WTC11 (cell line): ENCODE results near the gene IL17RE. TPM values are rescaled to one million over a fixed set of nuclear protein-coding genes. Genes with fewer than 3 reads are reported as not detected.

ENCODE experiments used
- ATAC-seq: fragments of 200-7000 bp; cut with Tn5 transposase; 2 replicates; pipeline ENCODE4 v1.10.0; 2021; ENCODE audit warnings: mild to moderate bottlenecking, moderate library complexity
- CTCF ChIA-PET: fragments of 300-600 bp; sonication (Branson Sonifier 250); formaldehyde crosslinking; loops from one replicate; lab custom pipeline; 2021; ENCODE audit warnings: antibody characterized with exemption; lab: Charles Lee
- POLR2A ChIA-PET: fragments of 350-600 bp; sonication (Branson Sonifier 250); formaldehyde crosslinking; loops from one replicate; lab custom pipeline; 2021; ENCODE audit warnings: antibody characterized with exemption; lab: Charles Lee
- DNase-seq: peaks from one replicate; pipeline ENCODE4 v3.0.0; 2021; ENCODE audit warnings: low spot score
- H3K27ac Mint-ChIP-seq: 2 replicates; pipeline ENCODE4 v1.8.0; 2021; ENCODE audit warnings: mixed read lengths
- H3K27me3 Mint-ChIP-seq: 2 replicates; pipeline ENCODE4 v1.8.0; 2021; ENCODE audit warnings: low read depth, mild to moderate bottlenecking, moderate library complexity, mixed read lengths
- H3K36me3 Mint-ChIP-seq: 2 replicates; pipeline ENCODE4 v1.8.0; 2021; ENCODE audit warnings: mixed read lengths
- H3K4me1 Mint-ChIP-seq: 2 replicates; pipeline ENCODE4 v1.8.0; 2022; ENCODE audit warnings: mixed read lengths
- H3K4me3 Mint-ChIP-seq: 2 replicates; pipeline ENCODE4 v1.8.0; 2021; ENCODE audit warnings: mild to moderate bottlenecking, moderate library complexity, mixed read lengths
- H3K9me3 Mint-ChIP-seq: 2 replicates; pipeline ENCODE4 v1.8.0; 2021; ENCODE audit warnings: mixed read lengths
- ATF1 ChIP-seq: sonication (generic); formaldehyde crosslinking; IDR thresholded peaks from 2 replicates; pipeline ENCODE4 v1.8.1; 2023; ENCODE audit warnings: mild to moderate bottlenecking, moderate library complexity, missing genetic modification reagents
- ETV6 ChIP-seq: sonication (generic); formaldehyde crosslinking; IDR thresholded peaks from 2 replicates; pipeline ENCODE4 v1.8.1; 2022; ENCODE audit warnings: mild to moderate bottlenecking, missing genetic modification reagents
- JUN ChIP-seq: sonication (generic); formaldehyde crosslinking; IDR thresholded peaks from 2 replicates; pipeline ENCODE4 v1.8.0; 2023; ENCODE audit warnings: mild to moderate bottlenecking, missing genetic modification reagents
- NR3C1 ChIP-seq: sonication (generic); formaldehyde crosslinking; conservative IDR thresholded peaks from 2 replicates; pipeline ENCODE4 v1.8.1; 2023; ENCODE audit warnings: low read depth, mild to moderate bottlenecking, missing genetic modification reagents
- PRRX2 ChIP-seq: fragments of 250-450 bp; sonication (Bioruptor Pico); IDR thresholded peaks from 2 replicates; pipeline ENCODE4 v1.8.0; 2021; ENCODE audit warnings: mild to moderate bottlenecking
- RORB ChIP-seq: fragments of 250-450 bp; sonication (Bioruptor Pico); IDR thresholded peaks from 2 replicates; pipeline ENCODE4 v1.9.0; 2021; ENCODE audit warnings: mild to moderate bottlenecking
- SMAD4 ChIP-seq: sonication (generic); formaldehyde crosslinking; IDR thresholded peaks from 2 replicates; pipeline ENCODE4 v1.8.0; 2022; ENCODE audit warnings: mild to moderate bottlenecking, missing genetic modification reagents
- TCF7 ChIP-seq: sonication (generic); formaldehyde crosslinking; IDR thresholded peaks from 2 replicates; pipeline ENCODE4 v1.8.0; 2022; ENCODE audit warnings: mild to moderate bottlenecking, low read depth, missing genetic modification reagents, moderate library complexity
- TEAD1 ChIP-seq: sonication (generic); formaldehyde crosslinking; IDR thresholded peaks from 2 replicates; pipeline ENCODE4 v1.8.0; 2022; ENCODE audit warnings: mild to moderate bottlenecking, missing genetic modification reagents
- TP53 ChIP-seq: sonication (generic); formaldehyde crosslinking; IDR thresholded peaks from 2 replicates; pipeline ENCODE4 v1.8.1; 2023; ENCODE audit warnings: mild to moderate bottlenecking, missing genetic modification reagents
- ZNF121 ChIP-seq: sonication (generic); formaldehyde crosslinking; IDR thresholded peaks from 2 replicates; pipeline ENCODE4 v1.8.0; 2023; ENCODE audit warnings: missing genetic modification reagents
- total RNA-seq: library from RNA; stranded (reverse); gene quantifications from 3 replicates; pipeline ENCODE4 v1.2.3, GENCODE V29; 2021
- TF ChIP-seq, protein P1 (sequence below): sonication (generic); formaldehyde crosslinking; IDR thresholded peaks from 2 replicates; pipeline ENCODE4 v1.8.0; 2023; ENCODE audit warnings: mild to moderate bottlenecking, missing genetic modification reagents
- TF ChIP-seq, protein P2 (sequence below): sonication (generic); formaldehyde crosslinking; IDR thresholded peaks from 2 replicates; pipeline ENCODE4 v1.8.0; 2022; ENCODE audit warnings: mild to moderate bottlenecking, missing genetic modification reagents
- TF ChIP-seq, protein P3 (sequence below): sonication (generic); formaldehyde crosslinking; IDR thresholded peaks from 2 replicates; pipeline ENCODE4 v1.8.1; 2022; ENCODE audit warnings: mild to moderate bottlenecking, moderate library complexity, missing genetic modification reagents
- TF ChIP-seq, protein P4 (sequence below): fragments of 200-600 bp; IDR thresholded peaks from 2 replicates; pipeline ENCODE4 v1.8.0; 2022; ENCODE audit warnings: antibody characterized with exemption
- TF ChIP-seq, protein P5 (sequence below): fragments of 250-450 bp; sonication (Bioruptor Pico); IDR thresholded peaks from 2 replicates; pipeline ENCODE4 v2.1.2; 2022; ENCODE audit warnings: mild to moderate bottlenecking, moderate library complexity
- TF ChIP-seq, protein P6 (sequence below): sonication (generic); formaldehyde crosslinking; IDR thresholded peaks from 2 replicates; pipeline ENCODE4 v1.8.0; 2022; ENCODE audit warnings: mild to moderate bottlenecking, missing genetic modification reagents
- TF ChIP-seq, protein P7 (sequence below): sonication (generic); formaldehyde crosslinking; conservative IDR thresholded peaks from 2 replicates; pipeline ENCODE4 v1.8.1; 2022; ENCODE audit warnings: mild to moderate bottlenecking, missing genetic modification reagents
- TF ChIP-seq, protein P8 (sequence below): sonication (generic); formaldehyde crosslinking; IDR thresholded peaks from 2 replicates; pipeline ENCODE4 v1.8.1; 2023; ENCODE audit warnings: mild to moderate bottlenecking, missing genetic modification reagents, moderate library complexity

IL17RE gene
- total RNA-seq, 1 experiment from 2014 or later, result 4.2 TPM

DNA sequence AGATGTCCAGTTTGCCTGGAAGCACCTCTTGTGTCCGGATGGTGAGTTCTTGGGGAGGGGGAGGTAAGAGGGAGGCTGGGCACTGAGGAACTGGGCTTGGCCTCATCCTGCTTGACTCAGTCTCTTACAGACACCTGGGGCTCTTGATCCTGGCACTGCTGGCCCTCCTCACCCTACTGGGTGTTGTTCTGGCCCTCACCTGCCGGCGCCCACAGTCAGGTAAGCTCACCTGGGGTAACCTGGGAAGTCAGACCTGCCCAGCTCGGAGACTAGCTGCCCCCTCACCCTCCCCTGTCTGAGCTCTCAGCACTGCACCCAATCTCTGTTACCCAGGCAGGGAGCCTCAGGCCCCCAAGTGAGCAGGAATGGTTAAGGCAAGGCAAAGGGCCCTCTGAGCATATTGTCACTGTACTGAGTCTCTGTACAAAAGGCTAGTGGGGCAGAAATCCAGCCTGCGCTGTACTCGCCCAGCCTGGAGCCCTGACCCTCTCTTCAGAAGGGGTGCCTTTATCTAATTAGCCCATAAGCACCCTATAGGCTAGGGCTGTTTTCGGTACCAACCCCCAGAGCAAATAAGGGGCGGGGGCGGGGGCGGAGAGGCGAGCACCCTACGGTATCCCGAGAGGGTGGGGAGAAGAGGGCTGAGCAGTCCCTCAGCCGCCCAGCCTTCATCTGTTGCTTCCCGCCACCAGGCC is 12.1 kb downstream of the IL17RE start:
- ATAC-seq, result peak; percentile 53
- POLR2A ChIA-PET, result interaction anchor here (3.0 kb wide), 1 partner anchor 19 kb away, joined by 16 read pairs; the partner anchor contains the start of gene CRELD1

More for the DNA sequence above, 12.1 kb downstream of the IL17RE start:
- H3K27ac Mint-ChIP-seq, result no peak overlapping the region
- no peak for TF ChIP-seq RORB (CRISPR knock-in tag)
- TF ChIP-seq, protein P1, sequence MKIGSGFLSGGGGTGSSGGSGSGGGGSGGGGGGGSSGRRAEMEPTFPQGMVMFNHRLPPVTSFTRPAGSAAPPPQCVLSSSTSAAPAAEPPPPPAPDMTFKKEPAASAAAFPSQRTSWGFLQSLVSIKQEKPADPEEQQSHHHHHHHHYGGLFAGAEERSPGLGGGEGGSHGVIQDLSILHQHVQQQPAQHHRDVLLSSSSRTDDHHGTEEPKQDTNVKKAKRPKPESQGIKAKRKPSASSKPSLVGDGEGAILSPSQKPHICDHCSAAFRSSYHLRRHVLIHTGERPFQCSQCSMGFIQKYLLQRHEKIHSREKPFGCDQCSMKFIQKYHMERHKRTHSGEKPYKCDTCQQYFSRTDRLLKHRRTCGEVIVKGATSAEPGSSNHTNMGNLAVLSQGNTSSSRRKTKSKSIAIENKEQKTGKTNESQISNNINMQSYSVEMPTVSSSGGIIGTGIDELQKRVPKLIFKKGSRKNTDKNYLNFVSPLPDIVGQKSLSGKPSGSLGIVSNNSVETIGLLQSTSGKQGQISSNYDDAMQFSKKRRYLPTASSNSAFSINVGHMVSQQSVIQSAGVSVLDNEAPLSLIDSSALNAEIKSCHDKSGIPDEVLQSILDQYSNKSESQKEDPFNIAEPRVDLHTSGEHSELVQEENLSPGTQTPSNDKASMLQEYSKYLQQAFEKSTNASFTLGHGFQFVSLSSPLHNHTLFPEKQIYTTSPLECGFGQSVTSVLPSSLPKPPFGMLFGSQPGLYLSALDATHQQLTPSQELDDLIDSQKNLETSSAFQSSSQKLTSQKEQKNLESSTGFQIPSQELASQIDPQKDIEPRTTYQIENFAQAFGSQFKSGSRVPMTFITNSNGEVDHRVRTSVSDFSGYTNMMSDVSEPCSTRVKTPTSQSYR (CRISPR knock-in tag), result 0 out of 2 replicates have a peak, but pooled peaks have one; percentile 35
- TF ChIP-seq TP53 (CRISPR knock-in tag), result no peak
- TF ChIP-seq ATF1 (CRISPR knock-in tag), result 0 out of 2 replicates have a peak, but pooled peaks have one; percentile 2
- TF ChIP-seq, protein P2, sequence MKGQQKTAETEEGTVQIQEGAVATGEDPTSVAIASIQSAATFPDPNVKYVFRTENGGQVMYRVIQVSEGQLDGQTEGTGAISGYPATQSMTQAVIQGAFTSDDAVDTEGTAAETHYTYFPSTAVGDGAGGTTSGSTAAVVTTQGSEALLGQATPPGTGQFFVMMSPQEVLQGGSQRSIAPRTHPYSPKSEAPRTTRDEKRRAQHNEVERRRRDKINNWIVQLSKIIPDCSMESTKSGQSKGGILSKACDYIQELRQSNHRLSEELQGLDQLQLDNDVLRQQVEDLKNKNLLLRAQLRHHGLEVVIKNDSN (CRISPR knock-in tag), result no peak
- TF ChIP-seq ETV6, result no peak
- TF ChIP-seq ZNF121 (CRISPR knock-in tag), result no peak
- TF ChIP-seq, protein P3, sequence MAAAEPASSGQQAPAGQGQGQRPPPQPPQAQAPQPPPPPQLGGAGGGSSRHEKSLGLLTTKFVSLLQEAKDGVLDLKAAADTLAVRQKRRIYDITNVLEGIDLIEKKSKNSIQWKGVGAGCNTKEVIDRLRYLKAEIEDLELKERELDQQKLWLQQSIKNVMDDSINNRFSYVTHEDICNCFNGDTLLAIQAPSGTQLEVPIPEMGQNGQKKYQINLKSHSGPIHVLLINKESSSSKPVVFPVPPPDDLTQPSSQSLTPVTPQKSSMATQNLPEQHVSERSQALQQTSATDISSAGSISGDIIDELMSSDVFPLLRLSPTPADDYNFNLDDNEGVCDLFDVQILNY (CRISPR knock-in tag), result no peak
- TF ChIP-seq TEAD1 (CRISPR knock-in tag), result no peak
- TF ChIP-seq, protein P4, sequence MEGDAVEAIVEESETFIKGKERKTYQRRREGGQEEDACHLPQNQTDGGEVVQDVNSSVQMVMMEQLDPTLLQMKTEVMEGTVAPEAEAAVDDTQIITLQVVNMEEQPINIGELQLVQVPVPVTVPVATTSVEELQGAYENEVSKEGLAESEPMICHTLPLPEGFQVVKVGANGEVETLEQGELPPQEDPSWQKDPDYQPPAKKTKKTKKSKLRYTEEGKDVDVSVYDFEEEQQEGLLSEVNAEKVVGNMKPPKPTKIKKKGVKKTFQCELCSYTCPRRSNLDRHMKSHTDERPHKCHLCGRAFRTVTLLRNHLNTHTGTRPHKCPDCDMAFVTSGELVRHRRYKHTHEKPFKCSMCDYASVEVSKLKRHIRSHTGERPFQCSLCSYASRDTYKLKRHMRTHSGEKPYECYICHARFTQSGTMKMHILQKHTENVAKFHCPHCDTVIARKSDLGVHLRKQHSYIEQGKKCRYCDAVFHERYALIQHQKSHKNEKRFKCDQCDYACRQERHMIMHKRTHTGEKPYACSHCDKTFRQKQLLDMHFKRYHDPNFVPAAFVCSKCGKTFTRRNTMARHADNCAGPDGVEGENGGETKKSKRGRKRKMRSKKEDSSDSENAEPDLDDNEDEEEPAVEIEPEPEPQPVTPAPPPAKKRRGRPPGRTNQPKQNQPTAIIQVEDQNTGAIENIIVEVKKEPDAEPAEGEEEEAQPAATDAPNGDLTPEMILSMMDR, result no peak
- TF ChIP-seq PRRX2, result no peak
- 0 out of 2 replicates have a peak, but pooled peaks have one; percentile 10 for TF ChIP-seq SMAD4 (CRISPR knock-in tag)
- no peak for TF ChIP-seq TCF7 (CRISPR knock-in tag)
- TF ChIP-seq, protein P5, sequence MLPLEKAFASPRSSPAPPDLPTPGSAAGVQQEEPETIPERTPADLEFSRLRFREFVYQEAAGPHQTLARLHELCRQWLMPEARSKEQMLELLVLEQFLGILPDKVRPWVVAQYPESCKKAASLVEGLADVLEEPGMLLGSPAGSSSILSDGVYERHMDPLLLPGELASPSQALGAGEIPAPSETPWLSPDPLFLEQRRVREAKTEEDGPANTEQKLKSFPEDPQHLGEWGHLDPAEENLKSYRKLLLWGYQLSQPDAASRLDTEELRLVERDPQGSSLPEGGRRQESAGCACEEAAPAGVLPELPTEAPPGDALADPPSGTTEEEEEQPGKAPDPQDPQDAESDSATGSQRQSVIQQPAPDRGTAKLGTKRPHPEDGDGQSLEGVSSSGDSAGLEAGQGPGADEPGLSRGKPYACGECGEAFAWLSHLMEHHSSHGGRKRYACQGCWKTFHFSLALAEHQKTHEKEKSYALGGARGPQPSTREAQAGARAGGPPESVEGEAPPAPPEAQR (CRISPR knock-in tag), result no peak
- TF ChIP-seq, protein P6, sequence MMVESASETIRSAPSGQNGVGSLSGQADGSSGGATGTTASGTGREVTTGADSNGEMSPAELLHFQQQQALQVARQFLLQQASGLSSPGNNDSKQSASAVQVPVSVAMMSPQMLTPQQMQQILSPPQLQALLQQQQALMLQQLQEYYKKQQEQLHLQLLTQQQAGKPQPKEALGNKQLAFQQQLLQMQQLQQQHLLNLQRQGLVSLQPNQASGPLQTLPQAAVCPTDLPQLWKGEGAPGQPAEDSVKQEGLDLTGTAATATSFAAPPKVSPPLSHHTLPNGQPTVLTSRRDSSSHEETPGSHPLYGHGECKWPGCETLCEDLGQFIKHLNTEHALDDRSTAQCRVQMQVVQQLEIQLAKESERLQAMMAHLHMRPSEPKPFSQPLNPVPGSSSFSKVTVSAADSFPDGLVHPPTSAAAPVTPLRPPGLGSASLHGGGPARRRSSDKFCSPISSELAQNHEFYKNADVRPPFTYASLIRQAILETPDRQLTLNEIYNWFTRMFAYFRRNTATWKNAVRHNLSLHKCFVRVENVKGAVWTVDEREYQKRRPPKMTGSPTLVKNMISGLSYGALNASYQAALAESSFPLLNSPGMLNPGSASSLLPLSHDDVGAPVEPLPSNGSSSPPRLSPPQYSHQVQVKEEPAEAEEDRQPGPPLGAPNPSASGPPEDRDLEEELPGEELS (CRISPR knock-in tag), result no peak
- TF ChIP-seq JUN (CRISPR knock-in tag), result no peak
- TF ChIP-seq, protein P7, sequence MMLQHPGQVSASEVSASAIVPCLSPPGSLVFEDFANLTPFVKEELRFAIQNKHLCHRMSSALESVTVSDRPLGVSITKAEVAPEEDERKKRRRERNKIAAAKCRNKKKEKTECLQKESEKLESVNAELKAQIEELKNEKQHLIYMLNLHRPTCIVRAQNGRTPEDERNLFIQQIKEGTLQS (CRISPR knock-in tag), result no peak
- TF ChIP-seq NR3C1 (CRISPR knock-in tag), result no peak
- TF ChIP-seq, protein P8, sequence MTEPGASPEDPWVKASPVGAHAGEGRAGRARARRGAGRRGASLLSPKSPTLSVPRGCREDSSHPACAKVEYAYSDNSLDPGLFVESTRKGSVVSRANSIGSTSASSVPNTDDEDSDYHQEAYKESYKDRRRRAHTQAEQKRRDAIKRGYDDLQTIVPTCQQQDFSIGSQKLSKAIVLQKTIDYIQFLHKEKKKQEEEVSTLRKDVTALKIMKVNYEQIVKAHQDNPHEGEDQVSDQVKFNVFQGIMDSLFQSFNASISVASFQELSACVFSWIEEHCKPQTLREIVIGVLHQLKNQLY, result no peak
- H3K27me3 Mint-ChIP-seq, result peaks cover 3% of the 10 kb centered on the region; the same call in 1 of the 2 replicates
- no peaks in the 10 kb centered on the region for H3K36me3 Mint-ChIP-seq
- peak overlapping the region; percentile 49 for H3K4me3 Mint-ChIP-seq
- no peak for DNase-seq
- peaks cover 18% of the 10 kb centered on the region for H3K4me1 Mint-ChIP-seq
- H3K9me3 Mint-ChIP-seq, result no peaks in the 10 kb centered on the region
- CTCF ChIA-PET, result interaction anchor here (0.9 to 1.3 kb wide), 2 partner anchors 17 to 32 kb away, joined by 3 to 7 read pairs; no protein-coding TSS in a partner anchor
